SK-MEL-5 (cell line): ENCODE data around the gene BAX. TPM values are rescaled to one million over a fixed set of nuclear protein-coding genes. Genes with fewer than 3 reads are reported as not detected.
"Not testable (repeated sequence)": the region's sequence is repeated elsewhere in the genome, so short reads cannot be mapped to it uniquely, and the experiment has no call there.

Experiments
- DNase-seq: peaks from one replicate; pipeline ENCODE4 v3.0.0-alpha.2; 2016; ENCODE audit warnings: low read depth, low spot score
- in situ Hi-C: cut with HindIII; loops from 2 replicates; pipeline ENCODE4 v1.10.0; 2016; ENCODE audit warnings: low sequenced_read_pairs, high pct_unique_total_duplicates, low pct_unique_long_range_greater_than_20kb
- polyA plus RNA-seq, 2 experiments: library from polyadenylated mRNA; depleted of rRNA; stranded (reverse); fragments of >200 nt; gene quantifications; 2 replicates each; pipeline ENCODE4 v1.2.3, GENCODE V29; 2015
- total RNA-seq: library from RNA; depleted of rRNA; stranded (reverse); fragments of >200 nt; shearing (Covaris generic); gene quantifications from 2 replicates; pipeline ENCODE4 v1.2.3, GENCODE V29; 2014; rRNA removed

BAX gene
- 90.3 and 108 TPM in 2 replicates for total RNA-seq
- 145 and 162 TPM in 2 replicates for polyA plus RNA-seq (2015; cell fraction: cytosol; rRNA removed)
- 210 and 232 TPM in 2 replicates for polyA plus RNA-seq (2015; cell fraction: nucleus; rRNA removed)

DNA sequence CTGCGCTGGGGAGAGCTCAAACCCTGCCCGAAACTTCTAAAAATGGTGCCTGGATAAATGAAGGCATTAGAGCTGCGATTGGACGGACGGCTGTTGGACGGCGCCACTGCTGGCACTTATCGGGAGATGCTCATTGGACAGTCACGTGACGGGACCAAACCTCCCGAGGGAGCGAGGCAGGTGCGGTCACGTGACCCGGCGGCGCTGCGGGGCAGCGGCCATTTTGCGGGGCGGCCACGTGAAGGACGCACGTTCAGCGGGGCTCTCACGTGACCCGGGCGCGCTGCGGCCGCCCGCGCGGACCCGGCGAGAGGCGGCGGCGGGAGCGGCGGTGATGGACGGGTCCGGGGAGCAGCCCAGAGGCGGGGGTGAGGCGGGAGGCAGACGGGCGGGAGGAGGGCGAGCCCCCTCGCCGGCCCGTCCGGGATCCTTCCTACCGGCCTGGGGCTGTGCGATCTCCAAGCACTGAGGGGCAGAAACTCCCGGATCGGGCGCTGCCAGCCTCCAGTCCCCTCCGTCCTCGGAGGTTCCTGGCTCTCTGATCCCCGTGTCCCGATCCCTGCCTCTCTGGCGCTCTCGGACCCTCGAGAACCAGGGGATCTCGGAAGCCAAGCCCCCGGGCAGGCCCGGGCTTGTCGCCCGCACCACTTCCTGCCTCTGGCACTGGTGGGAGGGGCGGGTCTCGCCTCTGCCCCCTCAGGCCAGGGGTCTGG, at the start of gene BAX:
Gene BAX (plus strand): TSS at position 281 of the 713 bp plus-strand sequence. CDS start 54 bp downstream, at position 335.
- in situ Hi-C loops, result no loop called here
- DNase-seq, result peak; percentile 96

DNA sequence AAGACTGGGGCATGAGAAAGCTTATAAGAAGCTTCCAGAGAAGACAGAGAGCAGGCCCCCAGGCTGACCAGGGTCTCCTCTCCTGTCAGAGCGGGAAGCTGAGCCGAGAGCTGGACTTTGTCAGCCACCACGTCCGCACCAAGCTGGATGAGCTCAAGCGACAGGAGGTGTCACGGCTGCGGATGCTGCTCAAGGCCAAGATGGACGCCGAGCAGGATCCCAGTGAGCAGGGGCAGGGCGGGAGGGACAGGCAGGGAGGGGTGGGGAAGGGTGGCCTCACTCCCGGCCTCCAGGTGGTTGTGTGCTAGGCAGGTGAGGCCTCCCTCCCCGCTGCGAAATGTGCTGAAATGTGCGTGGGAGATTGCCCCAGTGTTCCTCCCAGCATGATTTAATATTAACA, 49.0 kb upstream of the BAX start:
- in situ Hi-C loops, result no loop called here

DNA sequence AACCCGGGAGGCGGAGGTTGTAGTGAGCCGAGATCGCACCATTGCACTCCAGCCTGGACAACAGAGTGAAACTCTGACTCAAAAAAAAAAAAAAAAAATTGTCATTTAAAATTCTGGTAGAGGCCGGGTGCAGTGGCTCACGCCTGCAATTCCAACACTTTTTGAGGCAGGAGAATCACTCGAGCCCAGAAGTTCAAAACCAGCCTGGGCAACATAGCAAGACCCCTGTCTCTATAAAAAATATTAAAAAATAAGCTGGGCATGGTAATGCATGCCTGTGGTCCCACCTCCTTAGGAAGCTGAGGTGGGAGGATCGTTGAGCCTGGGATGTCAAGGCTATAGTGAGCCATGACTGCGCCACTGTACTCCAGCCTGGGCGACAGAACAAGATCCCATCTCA, 48.4 kb upstream of the BAX start:
- in situ Hi-C loops, result no loop called here
- DNase-seq, result no peak

More for the DNA sequence above, 49.0 kb upstream of the BAX start:
- no peak for DNase-seq

DNA sequence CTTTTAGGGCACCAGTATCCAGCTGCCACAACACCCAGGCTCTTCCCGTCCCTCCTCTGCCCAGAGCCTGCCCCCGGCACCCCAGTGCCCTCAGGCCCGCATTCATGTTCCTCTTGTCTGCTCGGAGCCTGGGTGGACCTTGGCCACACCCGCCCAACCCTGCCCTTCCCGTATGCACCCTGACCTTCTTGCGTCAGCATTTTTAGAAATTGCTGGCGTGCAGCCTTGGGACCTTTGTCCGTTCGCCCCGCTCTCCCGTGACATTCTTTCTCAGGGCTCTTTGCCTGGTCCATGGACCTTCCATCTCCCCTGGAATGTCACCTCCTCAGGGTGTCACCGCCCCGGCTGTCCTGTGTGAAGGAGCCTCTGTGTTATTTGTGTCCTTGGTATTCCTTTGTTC, 47.0 kb upstream of the BAX start:
- in situ Hi-C loops, result no loop called here
- DNase-seq, result no peak

DNA sequence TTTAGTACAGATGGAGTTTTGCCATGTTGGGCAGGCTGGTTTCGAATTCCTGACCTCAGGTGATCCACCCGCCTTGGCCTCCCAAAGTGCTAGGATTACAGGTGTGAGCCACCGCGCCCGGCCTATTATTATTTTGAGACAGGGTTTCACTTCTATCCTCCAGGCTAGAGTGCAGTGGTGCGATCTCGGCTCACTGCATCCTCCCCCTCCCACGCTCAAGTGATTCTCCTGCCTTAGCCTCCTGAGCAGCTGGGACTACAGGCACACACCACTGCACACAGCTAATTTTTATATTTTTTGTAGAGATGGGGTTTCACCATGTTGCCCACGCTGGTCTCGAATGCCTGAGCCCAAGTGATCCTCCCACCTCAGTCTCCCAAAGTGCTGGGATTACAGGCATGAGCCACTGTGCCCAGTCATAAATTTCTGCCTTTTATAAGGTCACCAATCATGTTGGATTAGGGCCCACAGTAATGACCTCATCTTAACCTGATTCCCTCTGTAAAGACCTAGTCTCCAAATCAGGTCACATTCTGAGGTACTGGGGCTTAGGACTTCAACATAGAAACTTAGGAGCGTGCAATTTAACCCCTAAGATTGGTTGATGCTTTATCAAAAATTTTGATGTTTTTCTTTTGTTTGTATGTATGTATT, 45.1 kb upstream of the BAX start:
- DNase-seq, in situ Hi-C loops: not testable (repeated sequence)

DNA sequence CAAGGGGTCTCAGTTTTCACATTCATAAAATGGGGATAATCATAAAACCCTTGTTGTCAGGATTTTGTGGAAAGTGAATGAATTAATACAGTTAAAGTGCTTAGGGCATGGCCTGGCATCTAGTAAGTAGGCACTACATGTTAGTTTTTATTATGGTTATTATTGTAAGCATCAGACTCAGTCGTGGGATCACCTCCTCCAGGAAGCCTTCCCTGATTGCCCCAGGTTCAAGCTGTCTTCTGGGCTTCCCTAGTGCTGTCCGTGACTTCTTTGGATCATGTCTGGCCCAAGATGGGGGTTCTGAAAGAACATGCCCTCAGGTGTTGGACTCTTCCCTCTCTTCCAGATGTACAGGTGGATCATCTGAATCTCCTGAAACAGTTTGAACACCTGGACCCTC, 43.9 kb upstream of the BAX start:
- in situ Hi-C loops, result no loop called here
- no peak for DNase-seq

DNA sequence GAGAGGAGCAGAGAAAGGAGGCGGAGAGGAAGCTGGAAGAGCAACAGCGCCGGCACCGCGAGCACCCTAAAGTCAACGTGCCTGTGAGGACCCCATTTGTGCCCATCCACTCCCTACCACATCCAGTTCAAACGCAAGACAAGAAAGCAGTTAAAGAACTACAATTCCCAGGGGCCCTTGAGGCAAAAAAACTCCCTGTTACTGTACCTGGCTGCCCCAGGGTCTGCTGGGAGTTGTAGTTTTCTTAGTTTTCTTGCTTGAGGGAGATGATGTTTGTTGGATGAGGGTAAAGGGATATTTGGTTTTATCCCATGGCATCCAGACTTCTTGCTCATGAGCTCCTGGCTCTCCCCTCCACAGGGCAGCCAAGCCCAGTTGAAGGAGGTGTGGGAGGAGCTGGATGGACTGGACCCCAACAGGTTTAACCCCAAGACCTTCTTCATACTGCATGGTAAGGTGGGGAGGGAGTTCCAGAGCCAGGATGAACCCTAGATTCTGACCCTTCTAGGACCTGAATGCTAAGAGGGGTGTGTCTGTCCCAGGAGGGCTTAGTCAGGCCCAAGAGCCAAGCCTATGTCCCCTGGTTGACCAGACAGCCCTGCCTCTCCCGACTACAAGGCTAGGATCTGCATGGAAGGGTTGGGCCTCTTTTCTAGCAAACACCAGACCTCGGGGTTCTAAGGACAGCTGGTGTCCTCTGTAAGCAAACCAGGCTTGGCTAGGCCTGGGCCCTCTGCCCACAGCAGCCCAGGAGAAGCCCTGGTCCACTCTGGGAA, 41.4 kb upstream of the BAX start:
- peak; percentile 44 for DNase-seq
- in situ Hi-C loops, result no loop called here

DNA sequence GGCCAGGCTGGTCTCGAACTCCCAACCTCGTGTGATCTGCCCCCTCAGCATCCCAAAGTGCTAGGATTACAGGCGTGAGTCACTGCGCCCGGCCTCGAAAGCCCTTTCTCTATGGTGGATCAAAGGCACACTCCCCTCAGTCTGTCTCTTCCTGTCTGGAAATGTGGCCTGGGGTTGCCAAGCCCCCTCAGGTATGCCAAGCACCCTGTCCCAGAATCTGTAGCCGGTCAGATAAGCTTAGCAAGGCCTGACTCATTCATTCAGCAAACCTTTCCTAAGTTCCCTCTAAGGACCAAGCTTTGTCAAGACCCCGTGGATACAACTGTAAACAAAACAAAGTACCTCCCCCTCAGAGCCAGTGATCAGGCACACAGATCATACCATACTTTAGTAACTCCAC, 40.5 kb upstream of the BAX start:
- in situ Hi-C loops, result no loop called here
- DNase-seq, result no peak

DNA sequence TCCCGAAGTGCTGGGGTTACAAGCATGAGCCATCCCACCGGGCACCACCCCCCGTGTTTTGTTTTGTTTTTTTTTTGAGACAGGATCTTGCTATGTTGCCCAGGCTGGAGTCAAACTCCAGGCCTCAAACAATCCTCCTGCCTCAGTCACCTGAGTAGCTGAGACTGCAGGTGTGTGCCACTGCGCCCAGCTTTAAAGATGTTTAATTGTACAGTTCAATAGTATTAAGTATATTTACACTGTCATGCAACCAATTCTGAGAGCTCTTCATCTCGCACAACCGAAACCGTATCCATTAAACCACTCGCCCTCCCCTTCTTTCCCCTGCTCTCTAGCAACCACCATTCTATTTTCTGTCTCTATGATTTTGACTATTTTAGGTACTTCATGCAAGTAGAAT, 38.9 kb upstream of the BAX start:
- DNase-seq, result no peak
- in situ Hi-C loops, result no loop called here

DNA sequence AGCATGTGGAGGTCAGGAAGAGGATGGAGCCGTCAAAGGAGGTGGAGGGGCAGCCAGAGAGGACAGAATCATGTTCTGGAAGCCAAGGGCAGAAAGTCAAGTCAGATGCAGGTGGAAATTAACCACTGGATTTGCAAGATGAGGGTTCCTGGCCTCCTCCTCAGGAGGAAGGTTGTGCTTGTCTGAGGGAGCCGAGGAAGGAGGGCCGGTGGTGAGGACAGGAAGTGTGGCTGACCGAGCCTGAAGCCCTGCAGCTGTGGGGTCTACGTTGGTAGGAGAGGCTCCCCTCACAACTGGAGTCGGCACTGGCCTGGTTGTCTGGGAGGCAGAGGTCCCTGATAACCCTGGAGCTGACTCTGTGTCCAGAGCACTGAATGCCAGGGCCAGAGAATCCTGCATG, 36.6 kb upstream of the BAX start:
- in situ Hi-C loops, result no loop called here

DNA sequence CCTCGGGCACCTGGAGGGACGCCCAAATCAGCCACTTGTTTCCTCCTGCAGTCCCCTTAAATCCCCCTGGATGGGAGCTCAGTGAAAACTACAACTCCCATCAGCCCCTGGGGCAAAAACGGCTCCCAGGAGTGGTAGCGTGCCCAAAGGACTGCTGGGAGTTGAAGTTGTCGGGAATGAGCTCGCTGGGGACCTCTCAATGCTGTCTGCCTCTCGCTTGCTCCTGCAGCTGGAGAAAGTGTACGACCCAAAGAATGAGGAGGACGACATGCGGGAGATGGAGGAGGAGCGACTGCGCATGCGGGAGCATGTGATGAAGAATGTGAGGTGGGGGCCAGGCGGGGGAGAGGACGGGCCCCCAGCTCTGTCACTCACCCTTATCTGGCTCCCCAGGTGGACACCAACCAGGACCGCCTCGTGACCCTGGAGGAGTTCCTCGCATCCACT, 35.9 kb upstream of the BAX start:
- in situ Hi-C loops, result no loop called here

More for the DNA sequence above, 36.6 kb upstream of the BAX start:
- DNase-seq, result no peak

DNA sequence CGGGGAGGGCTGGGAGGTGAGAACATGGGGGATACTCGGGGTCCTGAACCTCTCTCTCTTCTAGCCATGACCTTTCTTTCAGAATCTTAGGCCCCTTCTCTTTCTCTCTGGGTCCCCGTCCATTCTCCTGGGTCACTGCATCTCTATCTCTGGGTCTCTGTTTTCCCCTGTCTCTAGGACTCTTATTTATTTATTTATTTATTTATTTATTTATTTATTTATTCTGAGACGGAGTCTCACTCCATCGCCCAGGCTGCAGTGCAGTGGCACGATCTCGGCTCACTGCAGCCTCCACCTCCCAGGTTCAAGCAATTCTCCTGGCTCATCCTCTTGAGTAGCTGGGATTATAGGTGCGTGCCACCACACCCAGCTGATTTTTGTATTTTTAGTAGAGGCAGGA, 35.4 kb upstream of the BAX start:
- in situ Hi-C loops, DNase-seq: not testable (repeated sequence)

More for the DNA sequence above, 35.9 kb upstream of the BAX start:
- DNase-seq, result peak; percentile 54

DNA sequence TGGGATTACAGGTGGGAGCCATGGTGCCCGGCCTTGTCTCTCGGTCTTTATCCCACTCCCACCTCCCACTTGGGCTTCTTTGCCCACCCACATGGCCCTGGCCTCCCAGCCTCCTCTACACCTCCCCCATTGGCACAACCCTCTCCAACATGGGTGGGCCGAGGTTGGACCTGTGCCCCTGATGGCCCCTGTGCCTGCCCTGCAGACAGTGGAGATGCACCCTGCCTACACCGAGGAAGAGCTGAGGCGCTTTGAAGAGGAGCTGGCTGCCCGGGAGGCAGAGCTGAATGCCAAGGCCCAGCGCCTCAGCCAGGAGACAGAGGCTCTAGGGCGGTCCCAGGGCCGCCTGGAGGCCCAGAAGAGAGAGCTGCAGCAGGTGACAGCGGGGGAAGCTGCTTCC, 33.7 kb upstream of the BAX start:
- in situ Hi-C loops, result no loop called here

DNA sequence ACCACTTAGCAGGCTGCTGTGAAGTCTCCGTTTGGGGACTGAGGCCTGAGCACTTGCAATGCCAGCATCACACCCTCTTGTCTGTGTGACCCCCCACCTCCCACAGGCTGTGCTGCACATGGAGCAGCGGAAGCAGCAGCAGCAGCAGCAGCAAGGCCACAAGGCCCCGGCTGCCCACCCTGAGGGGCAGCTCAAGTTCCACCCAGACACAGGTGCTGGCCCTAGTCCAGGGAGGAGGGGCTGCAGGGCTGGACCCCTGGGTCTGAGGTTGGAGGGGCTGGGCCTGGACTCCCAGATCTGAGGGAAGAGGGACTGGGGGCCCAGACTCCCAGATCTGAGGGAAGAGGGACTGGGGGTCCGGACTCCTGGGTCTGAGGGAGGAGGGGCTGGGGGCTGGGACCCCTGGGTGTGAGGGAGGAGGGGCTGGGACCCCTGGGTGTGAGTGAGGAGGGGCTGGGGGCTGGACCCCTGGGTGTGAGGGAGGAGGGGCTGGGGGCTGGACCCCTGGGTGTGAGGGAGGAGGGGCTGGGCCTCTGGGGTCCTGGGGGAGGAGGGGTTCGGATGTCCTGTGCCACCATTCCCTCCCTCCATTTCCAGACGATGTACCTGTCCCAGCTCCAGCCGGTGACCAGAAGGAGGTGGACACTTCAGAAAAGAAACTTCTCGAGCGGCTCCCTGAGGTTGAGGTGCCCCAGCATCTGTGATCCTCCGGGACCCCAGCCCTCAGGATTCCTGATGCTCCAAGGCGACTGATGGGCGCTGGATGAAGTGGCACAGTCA, 32.8 kb upstream of the BAX start:
- in situ Hi-C loops, result no loop called here
- no peak for DNase-seq

More for the DNA sequence above, 33.7 kb upstream of the BAX start:
- DNase-seq, result no peak

DNA sequence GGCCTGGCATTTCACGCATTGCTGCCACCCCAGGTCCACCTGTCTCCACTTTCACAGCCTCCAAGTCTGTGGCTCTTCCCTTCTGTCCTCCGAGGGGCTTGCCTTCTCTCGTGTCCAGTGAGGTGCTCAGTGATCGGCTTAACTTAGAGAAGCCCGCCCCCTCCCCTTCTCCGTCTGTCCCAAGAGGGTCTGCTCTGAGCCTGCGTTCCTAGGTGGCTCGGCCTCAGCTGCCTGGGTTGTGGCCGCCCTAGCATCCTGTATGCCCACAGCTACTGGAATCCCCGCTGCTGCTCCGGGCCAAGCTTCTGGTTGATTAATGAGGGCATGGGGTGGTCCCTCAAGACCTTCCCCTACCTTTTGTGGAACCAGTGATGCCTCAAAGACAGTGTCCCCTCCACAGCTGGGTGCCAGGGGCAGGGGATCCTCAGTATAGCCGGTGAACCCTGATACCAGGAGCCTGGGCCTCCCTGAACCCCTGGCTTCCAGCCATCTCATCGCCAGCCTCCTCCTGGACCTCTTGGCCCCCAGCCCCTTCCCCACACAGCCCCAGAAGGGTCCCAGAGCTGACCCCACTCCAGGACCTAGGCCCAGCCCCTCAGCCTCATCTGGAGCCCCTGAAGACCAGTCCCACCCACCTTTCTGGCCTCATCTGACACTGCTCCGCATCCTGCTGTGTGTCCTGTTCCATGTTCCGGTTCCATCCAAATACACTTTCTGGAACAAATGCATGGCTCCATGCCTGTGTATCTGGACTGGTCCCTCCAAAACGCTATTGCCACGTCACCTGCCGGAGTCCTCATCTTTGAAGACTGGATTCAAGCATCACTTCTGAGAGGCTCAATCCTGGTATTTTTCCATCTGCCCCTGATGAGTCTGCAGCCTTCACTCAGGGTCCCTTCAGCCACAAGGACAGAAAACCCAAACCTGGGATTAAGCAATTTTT, 31.9 kb upstream of the BAX start:
- no peak for DNase-seq
- in situ Hi-C loops, result no loop called here

DNA sequence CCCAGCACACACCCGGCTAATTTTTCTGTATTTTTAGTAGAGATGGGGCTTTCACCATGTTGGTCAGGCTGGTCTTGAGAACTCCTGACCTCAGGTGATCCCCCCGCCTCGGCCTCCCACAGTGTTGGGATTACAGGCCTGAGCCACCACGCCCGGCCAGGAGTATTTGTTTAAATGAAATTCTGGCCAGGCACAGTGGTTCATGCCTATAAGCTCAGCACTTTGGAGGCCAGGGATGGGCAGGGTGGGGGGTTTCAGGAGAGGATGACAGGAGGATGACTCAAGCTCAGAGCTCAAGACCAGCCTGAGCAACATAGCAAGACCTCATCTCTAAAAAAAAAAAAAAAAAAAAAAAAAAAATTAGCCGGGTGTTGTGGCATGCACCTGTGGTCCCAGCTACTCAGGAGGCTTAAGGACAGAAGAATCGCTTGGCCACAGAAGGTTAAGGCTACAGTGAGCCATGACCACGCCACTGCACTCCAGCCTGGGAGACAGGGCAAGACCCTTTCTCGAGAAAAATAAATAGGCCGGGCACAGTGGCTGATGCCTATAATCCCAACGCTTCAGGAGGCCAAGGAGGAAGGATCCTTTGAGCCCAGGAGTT, 29.3 kb upstream of the BAX start:
- DNase-seq, result no peak
- in situ Hi-C loops, result no loop called here
